OCI-LY3 (cell line): ENCODE data around the gene PILRB.

Experiments used
- CTCF ChIP-seq: fragments of 200-600, 300-600 bp; sonication (generic); IDR thresholded peaks from 2 replicates; pipeline ENCODE4 v1.5.1; 2014; ENCODE audit warnings: antibody characterized with exemption, low read length, low read depth
- EZH2phosphoT487 ChIP-seq: fragments of 200-600 bp; shearing (Covaris generic); IDR thresholded peaks from 2 replicates; pipeline ENCODE4 v1.6.1; 2018; ENCODE audit warnings: antibody characterized with exemption, mixed run types, low read depth

DNA sequence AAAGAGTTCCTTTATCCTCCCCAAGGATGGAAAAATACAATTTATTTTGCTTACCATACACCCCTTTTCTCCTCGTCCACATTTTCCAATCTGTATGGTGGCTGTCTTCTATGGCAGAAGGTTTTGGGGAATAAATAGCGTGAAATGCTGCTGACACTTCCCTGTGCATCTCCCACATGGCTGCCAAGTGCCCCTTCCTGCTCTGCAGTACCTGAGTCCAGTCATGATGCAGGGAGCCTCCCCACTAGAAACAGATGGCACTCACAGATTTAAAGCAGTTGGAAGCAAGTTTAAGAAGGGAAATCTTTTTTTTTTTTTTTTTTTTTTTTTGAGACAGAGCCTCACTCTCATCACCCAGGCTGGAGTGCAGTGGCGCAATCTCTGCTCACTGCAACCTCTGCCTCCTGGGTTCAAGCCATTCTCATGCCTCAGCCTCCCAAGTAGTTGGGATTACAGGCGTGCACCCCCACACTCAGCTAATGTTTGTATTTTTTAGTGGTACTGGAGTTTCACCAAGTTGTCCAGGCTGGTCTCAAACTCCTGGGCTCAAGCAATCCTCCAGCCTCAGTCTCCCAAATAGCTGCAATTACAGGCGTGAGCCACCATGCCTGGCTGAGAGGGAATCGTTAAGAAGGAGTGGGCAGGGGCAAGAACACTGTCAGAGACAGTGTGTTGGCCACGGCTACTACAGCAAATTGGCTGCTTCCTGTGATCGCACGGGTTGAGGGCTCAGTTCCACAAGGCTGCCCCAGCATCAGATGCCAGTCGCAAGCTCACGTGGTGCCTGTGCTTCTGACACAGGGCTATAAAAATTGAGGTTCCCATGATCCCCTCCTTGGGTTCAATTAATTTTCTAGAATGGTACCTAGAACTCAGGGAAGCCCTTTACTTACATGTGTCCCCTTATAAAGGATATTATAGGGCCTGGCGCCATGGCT, 10.0 kb downstream of the PILRB start:
- TF ChIP-seq CTCF (no peak), EZH2phosphoT487 (no peak)
